ENCODE results near the gene SOX21. TPM values are rescaled to one million over a fixed set of nuclear protein-coding genes. Genes with fewer than 3 reads are reported as not detected.

The SOX21 gene
- total RNA-seq, 2 donors from 2014 or later: not detected

- DNase-seq: no peak
These were observed 4.8 kb downstream of the SOX21 start for GRCh38 chr13:94707400-94708021.

GRCh38 chr13:94706843-94707399 is 5.4 kb downstream of the SOX21 start:
- no peaks in the 10 kb centered on the region for H3K9me3 ChIP-seq
- H3K27ac ChIP-seq: no peak overlapping the region
- no peak overlapping the region for H3K4me3 ChIP-seq
- H3K9ac ChIP-seq (ENCODE audit: low read depth in 2 of 2, low read length in 2 of 2): no peak overlapping the region
- intact Hi-C loops (cut with DNase I): no loop called here
- TF ChIP-seq CTCF (IDR thresholded peaks at IDR 0.05): no peak
- H3K36me3 ChIP-seq: no peaks in the 10 kb centered on the region
- H3K4me1 ChIP-seq: no peaks in the 10 kb centered on the region
- peaks cover 93% of the 10 kb centered on the region for H3K27me3 ChIP-seq
- DNase-seq: no peak

More at GRCh38 chr13:94707400-94708021, 4.8 kb downstream of the SOX21 start:
- intact Hi-C loops (cut with DNase I): no loop called here
- Histone ChIP-seq H3K27me3 (peaks cover 93% of the 10 kb centered on the region), H3K9ac (ENCODE audit: low read depth in 2 of 2, low read length in 2 of 2) (no peak overlapping the region), H3K9me3 (no peaks in the 10 kb centered on the region), H3K4me3 (no peak overlapping the region), H3K4me1 (no peaks in the 10 kb centered on the region), H3K36me3 (no peaks in the 10 kb centered on the region), H3K27ac (no peak overlapping the region)
- no peak for TF ChIP-seq CTCF (IDR thresholded peaks at IDR 0.05)

- peaks cover 95% of the 10 kb centered on the region for H3K27me3 ChIP-seq
- no peak overlapping the region for H3K4me3 ChIP-seq
- TF ChIP-seq CTCF (IDR thresholded peaks at IDR 0.05): no peak
- H3K9me3 ChIP-seq: no peaks in the 10 kb centered on the region
- no peak overlapping the region for H3K9ac ChIP-seq (ENCODE audit: low read depth in 2 of 2, low read length in 2 of 2)
- no peak overlapping the region for H3K27ac ChIP-seq
- no peak for DNase-seq
- intact Hi-C loops (cut with DNase I): no loop called here
- H3K4me1 ChIP-seq: no peaks in the 10 kb centered on the region
- no peaks in the 10 kb centered on the region for H3K36me3 ChIP-seq
These were observed 6.1 kb downstream of the SOX21 start for GRCh38 chr13:94706101-94706842.

- Histone ChIP-seq H3K4me1 (no peaks in the 10 kb centered on the region), H3K36me3 (no peaks in the 10 kb centered on the region), H3K27ac (no peak overlapping the region), H3K4me3 (no peak overlapping the region), H3K9me3 (no peaks in the 10 kb centered on the region), H3K9ac (ENCODE audit: low read depth in 2 of 2, low read length in 2 of 2) (no peak overlapping the region), H3K27me3 (peaks cover 89% of the 10 kb centered on the region)
- DNase-seq: no peak
- intact Hi-C loops (cut with DNase I): no loop called here
- no peak for TF ChIP-seq CTCF (IDR thresholded peaks at IDR 0.05)
These were observed 7.0 kb downstream of the SOX21 start for GRCh38 chr13:94705081-94706030.

Measured in colonic mucosa (tissue), 4 donors.